EH (cell line): ENCODE measurements around the gene FAM209B.
A peak's percentile ranks its signal among the peaks of the same experiment; 100 is the strongest.
"Not testable (repeated sequence)": the region's sequence is repeated elsewhere in the genome, so short reads cannot be mapped to it uniquely, and the experiment has no call there.

ENCODE experiments used
- DNase-seq: peaks from one replicate; pipeline ENCODE4 v3.0.0-alpha.2; 2015; ENCODE audit warnings: low read depth

The FAM209B gene, protein sequence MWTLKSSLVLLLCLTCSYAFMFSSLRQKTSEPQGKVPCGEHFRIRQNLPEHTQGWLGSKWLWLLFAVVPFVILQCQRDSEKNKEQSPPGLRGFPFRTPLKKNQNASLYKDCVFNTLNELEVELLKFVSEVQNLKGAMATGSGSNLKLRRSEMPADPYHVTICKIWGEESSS

GRCh38 chr20:56532946-56533345, at the start of gene FAM209B:
Gene FAM209B (plus strand): TSS chr20:56533246. CDS start chr20:56533342, 96 bp downstream.
- DNase-seq: not testable (repeated sequence)

GRCh38 chr20:56483970-56484369, 49.1 kb upstream of the FAM209B start:
- no peak for DNase-seq

DNA sequence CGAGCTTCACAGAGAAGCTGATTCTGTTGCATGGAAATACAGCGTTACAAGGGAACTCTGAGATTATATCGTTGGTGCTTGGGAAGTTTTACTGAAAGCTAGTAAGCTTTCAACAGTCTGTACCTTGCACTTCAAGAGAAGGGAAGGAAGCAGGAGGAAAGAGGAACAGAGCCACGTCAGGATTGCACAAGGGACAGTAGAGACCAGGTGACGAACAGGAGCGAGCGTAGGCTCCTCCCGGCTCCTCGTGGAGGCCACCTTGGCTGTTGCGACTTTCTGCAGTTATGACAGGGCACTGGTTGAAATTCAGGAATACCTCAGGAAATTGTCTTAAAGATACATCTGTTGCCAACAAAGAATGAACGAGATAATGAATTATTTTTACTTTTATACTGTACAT, 45.8 kb upstream of the FAM209B start:
- no peak for DNase-seq

- no peak for DNase-seq
Observed at GRCh38 chr20:56488566-56488965, 44.5 kb upstream of the FAM209B start.

DNA sequence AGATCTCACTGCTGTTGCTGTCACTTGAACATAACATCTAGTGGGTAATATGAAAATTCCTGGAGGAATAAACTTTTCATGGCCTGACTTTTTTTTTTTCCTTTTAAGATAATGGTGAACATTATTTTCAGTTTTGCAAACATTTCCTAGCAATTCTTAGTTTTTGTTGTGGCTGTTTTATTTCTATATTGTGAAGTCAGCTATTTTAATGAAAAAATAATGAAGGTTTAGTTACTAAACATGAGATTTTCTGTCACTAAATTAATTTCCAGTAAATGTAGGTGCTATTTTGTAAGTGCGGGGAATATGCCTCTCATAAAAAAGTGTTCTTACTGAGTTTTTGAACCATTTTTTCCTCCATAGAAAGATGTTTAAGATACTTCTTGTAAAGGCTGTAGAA, 31.9 kb upstream of the FAM209B start:
- DNase-seq: no peak

DNA sequence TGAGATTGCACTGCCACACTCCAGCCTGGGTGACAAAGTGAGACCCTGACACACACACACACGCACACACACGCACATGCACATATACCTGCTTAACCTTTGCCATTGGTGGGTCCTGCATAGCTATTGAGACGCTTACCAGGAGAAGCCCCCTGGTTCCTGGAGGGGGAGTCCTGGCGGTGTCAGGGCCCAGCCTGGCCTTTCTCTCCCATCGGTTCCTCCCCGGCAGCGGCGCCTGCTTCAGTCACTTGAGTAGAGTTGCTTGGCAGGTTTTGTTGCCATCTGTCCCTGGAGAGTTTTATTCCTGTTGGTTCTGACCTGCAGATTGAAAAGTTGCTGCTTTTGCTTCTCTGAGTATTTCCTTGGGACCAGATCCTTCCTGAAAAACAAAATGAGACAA, 29.1 kb upstream of the FAM209B start:
- DNase-seq: no peak

DNA sequence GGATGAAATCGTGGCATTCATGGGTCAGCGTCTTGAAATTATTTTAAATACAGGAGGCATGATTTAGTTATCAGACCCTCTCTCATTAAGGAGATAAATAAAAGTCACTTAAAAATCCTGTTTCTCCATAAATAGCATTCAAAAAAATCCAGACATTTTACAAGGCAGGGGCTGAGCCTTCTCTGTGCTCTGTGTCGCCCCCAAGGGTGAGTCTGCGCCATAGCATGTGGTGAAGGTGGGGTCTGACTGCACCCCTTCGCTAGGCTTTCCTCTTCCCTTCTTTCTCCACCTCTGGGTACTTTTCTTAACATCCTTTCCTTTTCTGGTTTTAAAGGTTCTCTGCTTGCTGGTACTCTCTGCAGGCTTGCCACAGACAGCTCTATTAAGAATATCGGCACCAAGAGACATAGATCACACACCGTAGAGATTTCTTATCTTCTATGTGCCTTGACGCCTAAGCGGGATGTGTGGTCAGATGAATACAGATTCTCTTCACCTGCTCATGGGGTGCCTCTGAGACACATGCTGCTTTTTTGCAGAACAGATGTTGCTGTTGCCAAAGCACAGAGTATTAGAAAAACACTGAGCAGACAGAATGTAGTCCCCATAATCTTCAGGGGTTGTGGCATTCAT, 28.6 kb upstream of the FAM209B start:
- DNase-seq: peak; percentile 4

- no peak for DNase-seq
Observed at GRCh38 chr20:56506103-56506502, 26.9 kb upstream of the FAM209B start.

GRCh38 chr20:56511926-56512325, 21.1 kb upstream of the FAM209B start:
- DNase-seq: no peak

DNA sequence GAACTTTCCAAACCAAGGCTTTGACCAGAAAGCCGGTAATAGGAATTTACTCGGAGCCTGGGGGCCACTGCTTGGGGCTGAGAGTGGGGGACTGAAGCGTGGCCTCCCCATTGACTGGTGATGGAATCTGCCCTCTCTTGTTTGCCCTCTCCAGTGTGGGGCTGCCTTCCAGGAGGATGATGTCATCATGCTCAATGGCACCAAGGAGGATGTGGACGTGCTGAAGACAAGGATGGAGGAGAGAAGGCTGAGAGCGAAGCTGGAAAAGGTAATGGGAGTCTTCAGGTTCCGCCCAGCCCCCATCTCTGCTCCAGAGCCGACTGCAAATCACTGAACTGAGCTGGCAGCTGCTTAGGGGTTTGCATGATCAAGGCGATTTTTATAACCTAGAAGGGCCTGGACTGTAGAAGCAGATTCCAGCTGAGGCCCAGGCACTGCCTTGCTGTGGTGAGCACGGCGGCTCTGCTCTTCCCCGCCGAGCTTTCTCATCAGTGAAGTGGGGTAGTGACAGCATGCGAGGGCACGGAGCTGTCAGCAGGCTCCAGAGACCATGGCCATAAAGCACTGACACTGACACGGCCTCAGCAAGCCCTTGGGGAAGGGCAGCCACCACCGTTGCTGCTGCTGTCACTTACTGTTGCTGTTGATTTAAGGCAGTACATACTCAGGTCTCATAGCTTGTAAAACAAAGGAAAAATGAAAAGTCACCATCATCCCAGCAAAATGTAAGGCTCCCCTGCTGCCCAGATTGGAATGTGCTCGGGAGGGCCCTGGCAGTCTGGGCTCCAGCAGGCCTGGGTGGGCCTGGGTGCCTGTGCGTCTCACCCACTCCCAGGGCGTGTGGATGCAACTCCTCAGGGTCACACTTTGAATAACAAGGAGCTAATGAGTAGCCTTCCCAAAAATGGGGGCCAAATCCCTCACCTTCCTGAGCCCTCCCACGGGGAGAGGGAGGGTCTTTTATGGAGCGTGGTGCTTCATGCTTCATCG, 19.6 kb upstream of the FAM209B start:
- DNase-seq: peak; percentile 17

- DNase-seq: no peak
Observed at GRCh38 chr20:56516631-56517030, 16.4 kb upstream of the FAM209B start.

- no peak for DNase-seq
Observed at GRCh38 chr20:56517211-56517610, 15.8 kb upstream of the FAM209B start.

DNA sequence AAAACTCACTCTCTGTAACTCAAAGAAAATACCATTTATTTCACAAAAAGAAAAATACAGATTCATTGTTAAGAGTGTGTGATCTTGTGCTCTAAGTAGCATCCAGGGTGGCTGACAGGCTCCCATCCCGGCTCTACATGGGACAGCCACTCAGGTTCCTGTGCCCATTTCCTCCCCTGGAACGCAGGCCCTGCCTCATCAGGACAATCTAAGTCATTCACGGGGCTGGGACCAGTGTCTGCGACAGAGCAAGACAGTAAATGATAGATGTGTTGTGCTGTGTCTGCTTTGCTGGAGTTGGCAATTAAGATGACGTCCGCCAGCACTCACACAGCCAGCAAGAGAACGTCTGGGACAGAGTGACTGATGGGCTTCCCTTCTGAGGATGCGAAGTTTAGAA, 15.4 kb upstream of the FAM209B start:
- DNase-seq: no peak

- DNase-seq: no peak
Observed at GRCh38 chr20:56518126-56518525, 14.9 kb upstream of the FAM209B start.

DNA sequence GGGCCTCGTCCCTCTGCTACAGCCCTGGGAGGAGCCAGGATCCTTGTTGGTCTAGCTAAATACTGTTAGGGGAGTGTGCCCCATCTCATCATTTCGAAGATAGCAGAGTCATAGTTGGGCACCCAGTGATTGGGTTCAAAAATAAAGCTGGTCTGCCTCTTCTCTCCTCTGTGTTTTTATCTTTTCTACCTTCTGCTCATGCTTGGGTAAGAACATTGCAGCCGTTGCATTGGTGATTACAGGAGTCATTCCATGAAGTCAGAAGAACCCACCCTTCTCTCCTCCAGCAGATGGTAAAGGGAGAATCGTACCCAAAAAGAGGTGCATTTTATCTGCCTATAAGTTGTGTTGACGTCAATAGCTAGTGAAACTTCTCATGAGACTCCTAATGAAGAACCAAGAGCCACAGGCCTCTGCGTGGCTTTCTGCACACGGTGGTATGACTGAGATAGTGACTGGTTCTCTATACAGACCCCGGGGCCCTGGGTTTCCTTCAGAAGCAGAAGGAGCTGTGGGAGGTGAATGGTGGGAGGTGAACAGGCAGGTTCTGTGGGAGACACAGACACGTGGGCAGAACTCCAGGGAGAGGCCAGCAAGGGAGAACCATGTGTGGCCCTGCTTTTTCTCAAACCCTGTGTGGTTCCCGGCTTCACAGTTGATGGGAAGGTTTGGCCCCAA, 14.2 kb upstream of the FAM209B start:
- DNase-seq: no peak

- DNase-seq: no peak
Observed at GRCh38 chr20:56519551-56519950, 13.5 kb upstream of the FAM209B start.

GRCh38 chr20:56520180-56520579, 12.9 kb upstream of the FAM209B start:
- no peak for DNase-seq

DNA sequence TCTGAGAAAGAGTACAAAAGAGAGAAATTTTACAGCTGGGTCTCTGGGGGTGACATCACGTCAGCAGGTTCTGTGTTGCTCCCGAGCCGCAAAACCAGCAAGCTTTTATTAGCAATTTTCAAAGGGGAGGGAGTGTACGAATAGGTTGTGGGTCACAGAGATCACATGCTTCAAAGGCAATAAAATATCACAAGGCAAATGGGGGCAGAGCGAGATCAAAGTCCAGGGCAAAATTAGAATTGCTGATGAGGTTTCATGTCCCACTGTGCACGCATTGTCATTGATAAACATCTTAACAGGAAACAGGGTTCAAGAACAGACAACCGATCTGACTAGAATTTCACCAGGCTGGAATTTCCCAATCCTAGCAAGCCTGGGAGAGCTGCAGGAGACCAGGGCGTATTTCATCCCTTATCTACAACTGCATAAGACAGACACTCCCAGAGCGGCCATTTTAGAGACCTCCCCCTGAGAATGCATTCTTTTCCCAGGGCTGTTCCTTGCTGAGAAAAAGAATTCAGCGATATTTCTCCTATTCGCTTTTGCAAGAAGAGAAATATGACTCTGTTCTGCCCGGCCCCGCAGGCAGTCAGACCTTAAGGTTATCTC, 12.2 kb upstream of the FAM209B start:
- DNase-seq: not testable (repeated sequence)

DNA sequence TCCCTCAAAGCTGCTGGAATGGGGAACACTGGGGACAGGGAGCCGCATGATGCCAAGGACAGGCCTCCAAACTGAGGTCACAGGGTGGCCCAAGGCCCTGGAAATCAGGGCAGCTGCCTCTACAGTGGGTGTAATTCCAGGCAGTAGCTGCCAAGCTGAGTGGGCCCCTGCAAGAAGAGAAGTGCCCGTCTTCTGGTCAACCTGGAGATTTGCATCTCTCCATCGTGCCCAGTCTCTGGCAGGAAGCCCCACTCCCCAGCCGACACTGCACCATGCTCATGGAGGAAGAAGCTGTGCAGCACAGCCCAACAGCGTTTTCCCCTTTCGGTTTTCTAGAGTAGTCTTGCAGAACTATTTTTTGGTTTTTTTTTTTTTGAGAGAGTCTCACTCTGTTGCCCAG, 10.7 kb upstream of the FAM209B start:
- DNase-seq: no peak

DNA sequence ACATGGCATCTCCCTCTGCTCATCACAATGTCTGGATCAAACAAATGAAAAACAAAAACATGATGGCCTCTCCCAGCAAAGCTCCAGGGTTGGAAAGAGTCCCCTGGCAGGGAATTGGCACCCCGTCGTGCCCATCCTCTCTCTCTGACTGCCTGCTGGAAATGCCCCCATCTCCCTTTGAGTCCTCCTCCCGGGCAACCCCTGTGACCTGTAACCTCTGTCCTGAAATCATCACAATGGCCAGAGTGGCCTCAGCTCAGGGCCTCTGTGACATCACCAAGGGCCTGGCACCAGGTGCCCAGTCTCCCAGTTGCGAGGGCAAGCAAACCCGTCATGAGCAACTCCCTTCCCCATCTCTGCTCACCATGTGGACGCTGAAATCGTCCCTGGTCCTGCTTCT, 8.6 kb upstream of the FAM209B start, which contains the start of gene FAM209A:
Gene FAM209A (plus strand): TSS at position 301 of the 400 bp plus-strand sequence. CDS start 65 bp downstream, at position 366.
- not testable (repeated sequence) for DNase-seq

DNA sequence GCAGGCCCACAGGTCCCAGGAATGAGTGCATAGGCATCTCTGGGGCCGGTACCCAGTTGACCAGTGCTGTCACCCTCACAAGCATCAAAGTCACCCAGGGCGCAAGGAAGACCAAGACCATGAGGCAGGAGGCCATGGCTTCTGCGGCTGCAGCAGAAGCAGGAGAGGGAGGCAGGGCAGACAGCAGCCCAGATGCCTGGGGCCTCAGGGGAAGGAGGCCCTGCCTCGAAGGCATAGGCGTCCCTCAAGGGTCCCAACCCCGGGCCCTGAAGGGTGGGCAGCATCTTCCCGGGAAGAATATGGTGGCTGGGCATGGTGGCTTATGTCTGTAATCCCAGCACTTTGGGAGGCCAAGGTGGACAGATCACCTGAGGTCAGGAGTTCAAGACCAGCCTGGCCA, 5.5 kb upstream of the FAM209B start:
- no peak for DNase-seq

DNA sequence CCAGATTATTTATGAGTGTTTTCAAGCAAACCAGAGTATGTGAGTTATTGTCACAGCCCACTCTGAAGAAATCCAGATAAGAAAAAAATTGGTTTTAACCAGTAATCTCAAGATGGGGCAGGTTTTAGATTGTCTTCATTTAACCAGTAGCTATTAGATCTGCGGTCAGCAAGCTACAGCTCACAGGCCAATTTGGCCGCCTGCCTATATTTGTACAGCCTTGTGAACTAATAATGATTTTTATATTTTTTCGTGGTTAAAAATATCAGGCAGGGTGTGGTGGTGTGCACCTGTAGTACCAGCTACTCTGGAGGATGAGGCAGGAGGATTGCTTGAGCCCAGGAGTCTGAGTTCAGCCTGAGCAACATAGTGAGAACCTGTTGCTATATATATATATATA, 5.0 kb downstream of the FAM209B start:
- no peak for DNase-seq
